DOHH2 (cell line): ENCODE data around the gene C3.

ENCODE experiments used
- EZH2phosphoT487 ChIP-seq: fragments of 200-600 bp; sonication (generic); IDR thresholded peaks from 2 replicates; pipeline ENCODE4 v1.6.1; 2017; ENCODE audit warnings: borderline replicate concordance, mild to moderate bottlenecking, antibody characterized with exemption, low read length, moderate library complexity, mixed read lengths
- TF ChIP-seq, protein P1 (sequence below): fragments of 200-600 bp; sonication (generic); IDR thresholded peaks from one replicate; pipeline ENCODE4 v1.5.1; 2014; ENCODE audit warnings: antibody characterized with exemption, mild to moderate bottlenecking, low read depth, low read length; ENCODE audit not compliant: poor library complexity, severe bottlenecking

DNA sequence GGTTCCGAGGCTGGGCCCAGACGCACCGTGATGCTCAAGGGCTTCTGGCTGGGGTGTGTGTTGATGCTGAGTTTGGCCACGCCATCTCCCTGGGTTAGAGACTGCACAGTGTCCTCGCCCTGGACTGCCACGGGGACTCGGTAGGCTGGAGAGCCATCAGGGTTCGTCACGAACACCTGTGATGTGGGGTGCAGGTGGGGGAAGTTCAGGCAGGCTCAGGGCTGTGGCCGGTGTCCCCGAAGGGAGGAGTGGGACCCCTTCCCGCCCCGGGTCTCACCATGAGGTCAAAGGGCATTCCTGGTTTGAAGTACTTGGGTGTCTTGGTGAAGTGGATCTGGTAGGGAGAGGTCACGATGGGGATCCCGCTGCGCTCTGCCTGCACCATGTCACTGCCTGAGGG, 8.2 kb downstream of the C3 start:
- TF ChIP-seq, protein P1, sequence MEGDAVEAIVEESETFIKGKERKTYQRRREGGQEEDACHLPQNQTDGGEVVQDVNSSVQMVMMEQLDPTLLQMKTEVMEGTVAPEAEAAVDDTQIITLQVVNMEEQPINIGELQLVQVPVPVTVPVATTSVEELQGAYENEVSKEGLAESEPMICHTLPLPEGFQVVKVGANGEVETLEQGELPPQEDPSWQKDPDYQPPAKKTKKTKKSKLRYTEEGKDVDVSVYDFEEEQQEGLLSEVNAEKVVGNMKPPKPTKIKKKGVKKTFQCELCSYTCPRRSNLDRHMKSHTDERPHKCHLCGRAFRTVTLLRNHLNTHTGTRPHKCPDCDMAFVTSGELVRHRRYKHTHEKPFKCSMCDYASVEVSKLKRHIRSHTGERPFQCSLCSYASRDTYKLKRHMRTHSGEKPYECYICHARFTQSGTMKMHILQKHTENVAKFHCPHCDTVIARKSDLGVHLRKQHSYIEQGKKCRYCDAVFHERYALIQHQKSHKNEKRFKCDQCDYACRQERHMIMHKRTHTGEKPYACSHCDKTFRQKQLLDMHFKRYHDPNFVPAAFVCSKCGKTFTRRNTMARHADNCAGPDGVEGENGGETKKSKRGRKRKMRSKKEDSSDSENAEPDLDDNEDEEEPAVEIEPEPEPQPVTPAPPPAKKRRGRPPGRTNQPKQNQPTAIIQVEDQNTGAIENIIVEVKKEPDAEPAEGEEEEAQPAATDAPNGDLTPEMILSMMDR = no peak
- TF ChIP-seq EZH2phosphoT487 = no peak
